Measurements from ENCODE around the gene CCT5. TPM values are rescaled to one million over a fixed set of nuclear protein-coding genes. Genes with fewer than 3 reads are reported as not detected.

The CCT5 gene
- total RNA-seq, 1 experiment from 2014 or later, result 532 TPM

DNA sequence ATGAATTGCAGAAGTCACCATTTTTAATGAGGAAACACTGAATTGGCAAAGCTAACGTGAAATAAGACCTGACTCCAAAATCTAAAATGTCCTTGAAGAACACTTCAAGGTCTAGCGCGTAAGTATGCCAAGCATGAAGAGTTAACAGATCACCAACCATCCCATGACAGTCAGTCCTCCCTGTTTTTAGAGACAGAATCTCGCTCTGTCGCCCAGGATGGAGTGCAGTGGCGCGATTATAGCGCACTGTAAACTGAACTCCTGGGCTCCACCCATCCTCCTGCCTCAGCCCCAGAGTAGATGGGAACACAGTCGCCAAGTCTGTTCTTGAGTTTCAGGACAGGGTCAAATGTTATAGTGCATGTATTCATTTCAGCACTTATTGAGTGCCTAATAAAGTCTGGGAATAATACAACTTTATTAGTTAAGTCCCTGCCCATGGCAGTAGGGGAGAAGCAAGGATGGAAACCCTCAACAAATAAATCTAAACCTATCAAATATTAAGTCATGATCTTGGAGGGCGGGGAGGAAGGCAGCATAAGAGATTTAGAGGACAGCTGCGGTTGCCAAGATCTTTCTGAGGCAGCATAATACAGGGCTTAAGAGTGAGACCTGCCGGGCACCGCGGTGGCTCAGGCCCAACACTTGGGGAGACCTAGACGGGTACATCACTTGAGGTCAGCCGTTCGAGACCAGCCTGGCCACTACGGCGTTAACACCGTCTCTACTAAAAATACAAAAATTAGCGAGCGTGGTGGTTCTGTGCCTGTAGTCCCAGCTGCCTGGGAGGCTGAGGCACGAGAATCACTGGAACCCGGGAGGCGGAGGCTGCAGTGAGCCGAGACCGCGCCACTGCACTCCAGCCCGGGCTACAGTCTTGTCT lies 1.5 kb upstream of the CCT5 start:
- DNase-seq, result no peak
- Histone ChIP-seq H2AK5ac (ENCODE audit: insufficient read length, low read length) (no peak overlapping the region), H3K9ac (ENCODE audit: extremely low read depth, insufficient read length, low read length) (no peak overlapping the region), H2BK12ac (ENCODE audit: insufficient read length, low read depth, low read length) (no peak overlapping the region), H3K27ac (ENCODE audit: insufficient read length, low read depth, low read length) (no peak overlapping the region), H3K9me3 (ENCODE audit: control insufficient read depth, low read depth, low read length) (no peaks in the 10 kb centered on the region), H3K4ac (ENCODE audit: low read depth, low read length) (no peak overlapping the region), H3K79me2 (ENCODE audit: insufficient read depth, low read length) (peaks cover 33% of the 10 kb centered on the region), H3K23ac (ENCODE audit: insufficient read length, low read depth, low read length) (no peak overlapping the region), H3K79me1 (ENCODE audit: insufficient read depth, low read depth, low read length, poor library complexity, severe bottlenecking) (no peaks in the 10 kb centered on the region), H3K18ac (ENCODE audit: insufficient read length, low read depth, low read length) (no peak overlapping the region), H3K4me1 (ENCODE audit: insufficient read depth, low read length) (peaks cover 4% of the 10 kb centered on the region; the same call in 1 of the 2 replicates), H2BK5ac (ENCODE audit: insufficient read length, low read length) (no peak overlapping the region), H3K56ac (ENCODE audit: insufficient read length, low read depth, low read length) (no peak overlapping the region), H3T11ph (ENCODE audit: low read length) (no peak overlapping the region), H3K27me3 (ENCODE audit: insufficient read depth, low read length) (no peaks in the 10 kb centered on the region), H2BK120ac (ENCODE audit: low read depth, low read length, poor library complexity, severe bottlenecking) (no peak overlapping the region), H3K14ac (ENCODE audit: insufficient read depth, low read length) (no peak overlapping the region), H4K91ac (ENCODE audit: insufficient read length, low read depth, low read length) (no peak overlapping the region), H2BK20ac (ENCODE audit: low read depth, low read length, poor library complexity, severe bottlenecking) (no peak overlapping the region), H4K8ac (replicated peaks; ENCODE audit: insufficient read length, low read depth, low read length) (no peak overlapping the region), H2AFZ (ENCODE audit: low read length) (no peak overlapping the region), H2BK15ac (ENCODE audit: low read depth, low read length) (no peak overlapping the region), H3K23me2 (ENCODE audit: insufficient read length, low read depth, low read length, poor library complexity, severe bottlenecking) (peaks cover 12% of the 10 kb centered on the region), H3K4me2 (ENCODE audit: insufficient read depth, insufficient read length, low read length) (peak overlapping the region; percentile 83), H4K5ac (ENCODE audit: insufficient read length, low read depth, low read length) (no peak overlapping the region), H4K20me1 (ENCODE audit: control insufficient read depth, insufficient read depth, insufficient read length) (no peaks in the 10 kb centered on the region)
- peak overlapping the region in 2 of 3 experiments; percentile 99 to 100; a peak in 5 of 7 replicates for H3K27ac Mint-ChIP-seq
- no CpG with 5 or more reads among the region's 29 CpGs for WGBS (ENCODE audit: extremely low coverage, insufficient read length, low lambda C conversion rate)
- peak overlapping the region; percentile 95 to 96 for H3K4me3 Mint-ChIP-seq
- peaks cover 19 to 24% of the 10 kb centered on the region in 2 experiments for H3K4me1 Mint-ChIP-seq
- no peaks in the 10 kb centered on the region; the same call in 1 of the 2 replicates for H3K27me3 Mint-ChIP-seq (ENCODE audit: low read depth)
- TF ChIP-seq, protein P1, sequence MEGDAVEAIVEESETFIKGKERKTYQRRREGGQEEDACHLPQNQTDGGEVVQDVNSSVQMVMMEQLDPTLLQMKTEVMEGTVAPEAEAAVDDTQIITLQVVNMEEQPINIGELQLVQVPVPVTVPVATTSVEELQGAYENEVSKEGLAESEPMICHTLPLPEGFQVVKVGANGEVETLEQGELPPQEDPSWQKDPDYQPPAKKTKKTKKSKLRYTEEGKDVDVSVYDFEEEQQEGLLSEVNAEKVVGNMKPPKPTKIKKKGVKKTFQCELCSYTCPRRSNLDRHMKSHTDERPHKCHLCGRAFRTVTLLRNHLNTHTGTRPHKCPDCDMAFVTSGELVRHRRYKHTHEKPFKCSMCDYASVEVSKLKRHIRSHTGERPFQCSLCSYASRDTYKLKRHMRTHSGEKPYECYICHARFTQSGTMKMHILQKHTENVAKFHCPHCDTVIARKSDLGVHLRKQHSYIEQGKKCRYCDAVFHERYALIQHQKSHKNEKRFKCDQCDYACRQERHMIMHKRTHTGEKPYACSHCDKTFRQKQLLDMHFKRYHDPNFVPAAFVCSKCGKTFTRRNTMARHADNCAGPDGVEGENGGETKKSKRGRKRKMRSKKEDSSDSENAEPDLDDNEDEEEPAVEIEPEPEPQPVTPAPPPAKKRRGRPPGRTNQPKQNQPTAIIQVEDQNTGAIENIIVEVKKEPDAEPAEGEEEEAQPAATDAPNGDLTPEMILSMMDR (conservative IDR thresholded peaks at IDR 0.05), result no peak
- H3K36me3 Mint-ChIP-seq (ENCODE audit: insufficient read depth in 1 of 3, low read depth in 3 of 3), result peaks cover 8 to 23% (median 13%) of the 10 kb centered on the region in 3 experiments
- no peaks in the 10 kb centered on the region for H3K9me3 Mint-ChIP-seq

Data from H9 (cell line).